ENCODE data around the gene SUPT5H. TPM values are rescaled to one million over a fixed set of nuclear protein-coding genes. Genes with fewer than 3 reads are reported as not detected.

SUPT5H gene
- total and polyA plus RNA-seq, 2 of the 13 experiments (the other 11 are each of a cell fraction or from before 2014, with no cell fraction given) = 48.2 to 51.7 TPM

DNA sequence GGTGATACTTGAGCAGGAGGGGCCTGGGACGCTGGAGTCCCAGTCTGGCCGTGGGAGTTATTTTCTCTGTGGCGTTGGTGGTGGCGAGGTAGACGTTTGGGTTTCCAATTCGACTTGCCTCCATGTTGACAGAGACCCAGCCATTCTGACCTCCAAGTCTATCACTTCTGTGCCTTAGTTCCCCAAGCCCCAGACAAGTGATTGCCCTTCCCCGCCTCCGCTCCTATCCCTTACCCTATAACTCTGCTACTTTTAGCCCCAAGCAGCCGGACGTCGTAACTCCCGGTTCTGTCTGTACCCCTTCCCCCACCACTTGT is 35.8 kb downstream of the SUPT5H start:
- Histone ChIP-seq H3K9ac (ENCODE audit: insufficient read depth, low read depth, low read length) (peak overlapping the region; percentile 99), H3K9me3 (ENCODE audit: low read length) (no peaks in the 10 kb centered on the region), H3K27ac (ENCODE audit: extremely low read length, insufficient read depth, low read length) (peak overlapping the region; percentile 89), H4K20me1 (ENCODE audit: insufficient read depth, low read length) (no peaks in the 10 kb centered on the region), H3K36me3 (replicated peaks in 1 of 2; ENCODE audit: control insufficient read depth in 1 of 2, insufficient read depth in 2 of 2, low read length in 2 of 2) (peaks cover 11 to 33% of the 10 kb centered on the region in 2 experiments; a peak in 4 of 5 replicates), H3K27me3 (ENCODE audit: control insufficient read depth in 1 of 2, insufficient read depth in 2 of 2, low read length in 2 of 2) (no peaks in the 10 kb centered on the region; a peak in 1 of 5 replicates), H3K4me2 (ENCODE audit: low read depth, low read length) (peak overlapping the region; percentile 87), H2AFZ (ENCODE audit: low read length) (no peak overlapping the region), H3K4me3 (replicated peaks in 1 of 3; ENCODE audit: insufficient read depth in 1 of 3, low read depth in 2 of 3, low read length in 3 of 3) (peak overlapping the region; percentile 84 to 96 (median 94)), H3K4me1 (ENCODE audit: insufficient read depth, low read length) (peaks cover 25% of the 10 kb centered on the region), H3K79me2 (ENCODE audit: insufficient read depth, low read length) (peaks cover 18% of the 10 kb centered on the region)
- FAIRE-seq (no peak), ATAC-seq (peak; percentile 8), DNase-seq (ENCODE audit: low spot score) (no peak)
- ChIA-PET POLR2A (interaction anchor here (1.0 to 1.2 kb wide), 2 partner anchors 46 to 58 kb away, joined by 3 to 5 read pairs; partner anchors contain the start of gene RPS16), CTCF (ENCODE audit: low intra/inter-chr PET ratio, low total read pairs) (no interaction called here)
- BruUV-seq (replicated peaks) = TSS peak; percentile 44
- intact Hi-C loops (cut with micrococcal nuclease; ENCODE audit: unreplicated experiment) = no loop called here
- TF ChIP-seq ZMAT3 (CRISPR knock-in tag; conservative IDR thresholded peaks at IDR 0.05) = no peak
- 0 out of 2 replicates have a peak, but pooled peaks have one; percentile 4 for TF ChIP-seq CCDC6 (CRISPR knock-in tag; IDR thresholded peaks at IDR 0.05)
- TF ChIP-seq ZNF841 (CRISPR knock-in tag; IDR thresholded peaks at IDR 0.05; ENCODE audit: borderline replicate concordance) = 0 out of 2 replicates have a peak, but pooled peaks have one; percentile 29
- TF ChIP-seq SRF (IDR thresholded peaks at IDR 0.05; ENCODE audit: low read depth, low read length) = no peak
- TF ChIP-seq, protein P1, sequence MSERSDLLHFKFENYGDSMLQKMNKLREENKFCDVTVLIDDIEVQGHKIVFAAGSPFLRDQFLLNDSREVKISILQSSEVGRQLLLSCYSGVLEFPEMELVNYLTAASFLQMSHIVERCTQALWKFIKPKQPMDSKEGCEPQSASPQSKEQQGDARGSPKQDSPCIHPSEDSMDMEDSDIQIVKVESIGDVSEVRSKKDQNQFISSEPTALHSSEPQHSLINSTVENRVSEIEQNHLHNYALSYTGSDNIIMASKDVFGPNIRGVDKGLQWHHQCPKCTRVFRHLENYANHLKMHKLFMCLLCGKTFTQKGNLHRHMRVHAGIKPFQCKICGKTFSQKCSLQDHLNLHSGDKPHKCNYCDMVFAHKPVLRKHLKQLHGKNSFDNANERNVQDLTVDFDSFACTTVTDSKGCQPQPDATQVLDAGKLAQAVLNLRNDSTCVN (CRISPR knock-in tag; IDR thresholded peaks at IDR 0.05; ENCODE audit: borderline replicate concordance) = 0 out of 2 replicates have a peak, but pooled peaks have one; percentile 4
- in situ Hi-C loops (cut with HindIII; ENCODE audit: extremely low pct_ligation_motif_present, low pct_unique_long_range_greater_than_20kb) = no loop called here
- WGBS (ENCODE audit: low lambda C conversion rate) = 2% methylated on average over 11 of the region's 12 CpGs

DNA sequence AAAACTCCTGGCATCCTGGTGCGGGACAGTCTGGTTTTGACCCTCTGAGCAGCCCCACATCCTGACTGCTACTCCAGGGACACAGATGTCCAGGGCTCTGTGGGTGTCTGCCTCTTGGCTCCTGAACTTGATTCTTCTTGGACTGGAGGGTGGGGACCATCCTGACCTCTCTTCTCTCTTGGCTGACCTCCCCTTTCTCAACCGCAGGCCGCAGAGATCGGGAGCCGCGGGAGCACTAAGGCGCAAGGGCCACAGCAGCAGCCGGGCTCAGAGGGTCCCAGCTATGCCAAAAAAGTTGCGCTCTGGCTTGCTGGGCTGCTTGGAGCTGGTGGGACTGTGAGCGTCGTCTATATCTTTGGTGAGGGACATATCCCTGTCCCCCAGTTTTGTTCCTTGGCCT is 36.3 kb downstream of the SUPT5H start:
- intact Hi-C loops (cut with micrococcal nuclease; ENCODE audit: unreplicated experiment) = no loop called here
- no peak for FAIRE-seq
- POLR2A ChIA-PET = no interaction called here

More for the DNA sequence above, 36.3 kb downstream of the SUPT5H start:
- Histone ChIP-seq H4K20me1 (ENCODE audit: insufficient read depth, low read length) (no peaks in the 10 kb centered on the region), H3K4me1 (ENCODE audit: insufficient read depth, low read length) (peaks cover 25% of the 10 kb centered on the region), H3K9ac (ENCODE audit: insufficient read depth, low read depth, low read length) (peak overlapping the region; percentile 99), H3K9me3 (ENCODE audit: low read length) (no peaks in the 10 kb centered on the region), H3K27ac (ENCODE audit: extremely low read length, insufficient read depth, low read length) (peak overlapping the region; percentile 89), H3K79me2 (ENCODE audit: insufficient read depth, low read length) (peaks cover 18% of the 10 kb centered on the region), H3K4me2 (ENCODE audit: low read depth, low read length) (peak overlapping the region; percentile 87), H3K4me3 (replicated peaks in 1 of 3; ENCODE audit: insufficient read depth in 1 of 3, low read depth in 2 of 3, low read length in 3 of 3) (peak overlapping the region; percentile 84 to 96 (median 94)), H2AFZ (ENCODE audit: low read length) (no peak overlapping the region), H3K36me3 (replicated peaks in 1 of 2; ENCODE audit: control insufficient read depth in 1 of 2, insufficient read depth in 2 of 2, low read length in 2 of 2) (peaks cover 14 to 35% of the 10 kb centered on the region in 2 experiments; a peak in 4 of 5 replicates), H3K27me3 (ENCODE audit: control insufficient read depth in 1 of 2, insufficient read depth in 2 of 2, low read length in 2 of 2) (no peaks in the 10 kb centered on the region; a peak in 1 of 5 replicates)
- DNase-seq (ENCODE audit: low spot score) (no peak), ATAC-seq (no peak)
- WGBS (ENCODE audit: low lambda C conversion rate) = 34% methylated on average over 10 of the region's 11 CpGs
- CTCF ChIA-PET (ENCODE audit: low intra/inter-chr PET ratio, low total read pairs) = no interaction called here
- in situ Hi-C loops (cut with HindIII; ENCODE audit: extremely low pct_ligation_motif_present, low pct_unique_long_range_greater_than_20kb) = no loop called here
- BruUV-seq (replicated peaks) = no TSS peak
- TF ChIP-seq PREB (CRISPR knock-in tag; IDR thresholded peaks at IDR 0.05) = no peak
- TF ChIP-seq, protein P2, sequence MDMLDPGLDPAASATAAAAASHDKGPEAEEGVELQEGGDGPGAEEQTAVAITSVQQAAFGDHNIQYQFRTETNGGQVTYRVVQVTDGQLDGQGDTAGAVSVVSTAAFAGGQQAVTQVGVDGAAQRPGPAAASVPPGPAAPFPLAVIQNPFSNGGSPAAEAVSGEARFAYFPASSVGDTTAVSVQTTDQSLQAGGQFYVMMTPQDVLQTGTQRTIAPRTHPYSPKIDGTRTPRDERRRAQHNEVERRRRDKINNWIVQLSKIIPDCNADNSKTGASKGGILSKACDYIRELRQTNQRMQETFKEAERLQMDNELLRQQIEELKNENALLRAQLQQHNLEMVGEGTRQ (IDR thresholded peaks at IDR 0.05; ENCODE audit: low read depth, low read length) = no peak
- TF ChIP-seq, protein P2 (CRISPR knock-in tag; IDR thresholded peaks at IDR 0.05; ENCODE audit: borderline replicate concordance) = no peak
